HFFc6 (cell line): ENCODE measurements around the gene CHMP6. TPM values are rescaled to one million over a fixed set of nuclear protein-coding genes. Genes with fewer than 3 reads are reported as not detected.

ENCODE experiments used
- DNase-seq: peaks from one replicate; pipeline ENCODE4 v3.0.0-alpha.2; 2018
- H3K27ac Mint-ChIP-seq: 2 replicates; pipeline ENCODE4 v1.8.0; 2020; ENCODE audit warnings: mild to moderate bottlenecking, mixed read lengths
- H3K27me3 Mint-ChIP-seq: 2 replicates; pipeline ENCODE4 v1.8.0; 2021; ENCODE audit warnings: mild to moderate bottlenecking, moderate library complexity, mixed read lengths; ENCODE audit not compliant: insufficient read depth
- H3K36me3 Mint-ChIP-seq: 2 replicates; pipeline ENCODE4 v1.8.0; 2021; ENCODE audit warnings: low read depth, mixed read lengths
- H3K4me1 Mint-ChIP-seq: 2 replicates; pipeline ENCODE4 v1.8.0; 2020; ENCODE audit warnings: low read depth, mixed read lengths
- H3K4me3 Mint-ChIP-seq: 2 replicates; pipeline ENCODE4 v1.8.0; 2020; ENCODE audit warnings: mild to moderate bottlenecking, moderate library complexity, mixed read lengths
- H3K9me3 Mint-ChIP-seq: 2 replicates; pipeline ENCODE4 v1.8.0; 2020; ENCODE audit warnings: mild to moderate bottlenecking, mixed read lengths
- CTCF ChIP-seq: fragments of 200-600 bp; sonication (generic); IDR thresholded peaks from 2 replicates; pipeline ENCODE4 v1.5.0; 2021; ENCODE audit warnings: antibody characterized with exemption, mild to moderate bottlenecking
- total RNA-seq, 6 experiments: library from RNA; stranded (reverse); fragmentation: NEBNext Ultra II Directional; extraction: Animal tissue kit (Norgen Biotek cat#: 25700); gene quantifications; 2 replicates in 1 of 6; 3 replicates in 5 of 6; pipeline ENCODE4 v1.2.3, GENCODE V29; 2021

Gene CHMP6
- total RNA-seq, 6 experiments from 2014 or later, result 27.6 to 38.5 (median 31.5) TPM

GRCh38 chr17:80946449-80946848, 45.2 kb upstream of the CHMP6 start:
- no peak for DNase-seq
- no peak overlapping the region for H3K27ac Mint-ChIP-seq
- peaks cover 26% of the 10 kb centered on the region for H3K36me3 Mint-ChIP-seq
- no peaks in the 10 kb centered on the region for H3K9me3 Mint-ChIP-seq
- no peak overlapping the region for H3K4me3 Mint-ChIP-seq
- H3K4me1 Mint-ChIP-seq, result peaks cover 7% of the 10 kb centered on the region
- peaks cover 3% of the 10 kb centered on the region; the same call in 1 of the 2 replicates for H3K27me3 Mint-ChIP-seq
- no peak for TF ChIP-seq CTCF

- no peaks in the 10 kb centered on the region for H3K9me3 Mint-ChIP-seq
- H3K36me3 Mint-ChIP-seq, result peaks cover 23% of the 10 kb centered on the region
Measured at GRCh38 chr17:80947200-80947940, 44.3 kb upstream of the CHMP6 start.

DNA sequence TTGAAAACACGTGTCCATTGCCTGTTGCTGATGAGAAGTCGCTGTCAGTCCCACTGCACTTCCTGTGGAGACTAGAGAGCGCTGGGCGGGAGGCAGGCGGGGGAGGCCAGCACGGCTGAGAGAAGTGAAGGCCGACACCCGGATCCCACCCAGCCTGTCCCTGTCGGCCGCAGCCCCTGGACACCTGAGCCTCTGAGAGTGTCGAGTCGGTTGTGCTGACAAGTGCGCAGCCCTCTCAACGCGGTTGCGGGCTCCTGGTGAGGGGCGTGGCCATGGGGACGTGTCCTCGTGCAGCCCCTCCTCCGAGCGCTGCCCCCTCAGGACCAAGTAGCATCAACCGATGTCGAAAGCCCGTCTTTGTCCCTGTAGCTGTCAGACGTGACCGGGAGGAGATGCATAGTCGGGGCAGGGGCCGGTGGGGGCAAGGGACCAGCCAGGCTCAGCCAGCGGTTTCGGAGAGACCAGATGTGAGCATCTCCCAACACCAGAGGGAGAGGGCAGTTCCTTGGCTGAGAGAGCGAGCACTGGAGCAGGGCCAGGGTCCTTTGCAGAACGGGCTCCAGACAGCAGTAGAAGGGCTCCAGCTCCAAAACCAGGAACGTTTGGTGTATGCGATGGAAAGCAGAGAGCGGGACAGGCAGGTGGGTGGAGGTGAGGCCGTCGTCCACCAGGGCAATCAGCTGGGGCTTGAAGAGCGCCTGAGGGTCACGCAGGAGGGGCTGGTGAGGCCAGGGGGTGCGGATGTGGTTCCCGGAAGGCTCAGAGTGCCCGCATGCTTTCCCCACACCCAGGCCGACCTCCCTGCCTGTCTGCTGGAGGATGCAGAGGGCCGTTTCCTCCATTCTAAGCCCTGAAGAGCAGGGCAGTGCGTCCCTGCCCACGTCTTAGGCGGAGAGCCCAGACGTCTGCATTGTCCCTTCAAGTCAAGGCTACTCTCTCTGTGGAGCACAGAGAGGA, 43.3 kb upstream of the CHMP6 start:
- H3K27ac Mint-ChIP-seq, result no peak overlapping the region
- TF ChIP-seq CTCF, result no peak

More at GRCh38 chr17:80947200-80947940, 44.3 kb upstream of the CHMP6 start:
- H3K4me1 Mint-ChIP-seq, result peaks cover 3% of the 10 kb centered on the region
- no peak for DNase-seq
- no peak overlapping the region for H3K27ac Mint-ChIP-seq
- H3K27me3 Mint-ChIP-seq, result no peaks in the 10 kb centered on the region
- H3K4me3 Mint-ChIP-seq, result no peak overlapping the region
- no peak for TF ChIP-seq CTCF

DNA sequence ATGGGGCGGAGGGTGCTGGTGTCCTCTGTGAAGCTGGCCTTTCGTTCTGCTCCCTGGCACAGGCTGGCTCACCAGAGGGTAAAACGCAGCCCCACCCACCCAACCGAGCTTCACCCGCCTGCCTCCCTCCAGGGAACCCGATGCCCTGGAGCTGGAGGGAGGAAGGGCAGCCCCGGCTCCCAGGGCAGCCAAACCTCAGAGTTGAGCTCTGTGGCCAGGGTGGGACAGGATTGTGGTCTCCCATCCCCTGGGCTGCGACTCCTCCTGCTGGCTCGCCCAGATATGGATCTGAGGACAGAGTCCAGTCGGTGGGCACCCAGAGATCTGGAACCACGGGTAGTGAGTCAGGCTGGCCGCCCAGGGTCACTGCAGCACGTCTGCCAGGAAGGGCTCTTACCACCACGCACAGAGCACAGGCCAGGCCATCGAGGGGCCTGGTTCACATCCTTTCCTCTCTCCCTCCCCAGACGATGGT, 42.6 kb upstream of the CHMP6 start:
- peaks cover 20% of the 10 kb centered on the region for H3K36me3 Mint-ChIP-seq
- no peak for TF ChIP-seq CTCF
- no peaks in the 10 kb centered on the region for H3K9me3 Mint-ChIP-seq
- DNase-seq, result no peak
- no peak overlapping the region for H3K4me3 Mint-ChIP-seq
- H3K27me3 Mint-ChIP-seq, result no peaks in the 10 kb centered on the region
- H3K4me1 Mint-ChIP-seq, result no peaks in the 10 kb centered on the region
- no peak overlapping the region for H3K27ac Mint-ChIP-seq

More for the DNA sequence above, 43.3 kb upstream of the CHMP6 start:
- no peaks in the 10 kb centered on the region for H3K4me1 Mint-ChIP-seq
- no peaks in the 10 kb centered on the region for H3K27me3 Mint-ChIP-seq
- DNase-seq, result no peak
- no peaks in the 10 kb centered on the region for H3K9me3 Mint-ChIP-seq
- H3K36me3 Mint-ChIP-seq, result peaks cover 20% of the 10 kb centered on the region
- H3K4me3 Mint-ChIP-seq, result no peak overlapping the region

DNA sequence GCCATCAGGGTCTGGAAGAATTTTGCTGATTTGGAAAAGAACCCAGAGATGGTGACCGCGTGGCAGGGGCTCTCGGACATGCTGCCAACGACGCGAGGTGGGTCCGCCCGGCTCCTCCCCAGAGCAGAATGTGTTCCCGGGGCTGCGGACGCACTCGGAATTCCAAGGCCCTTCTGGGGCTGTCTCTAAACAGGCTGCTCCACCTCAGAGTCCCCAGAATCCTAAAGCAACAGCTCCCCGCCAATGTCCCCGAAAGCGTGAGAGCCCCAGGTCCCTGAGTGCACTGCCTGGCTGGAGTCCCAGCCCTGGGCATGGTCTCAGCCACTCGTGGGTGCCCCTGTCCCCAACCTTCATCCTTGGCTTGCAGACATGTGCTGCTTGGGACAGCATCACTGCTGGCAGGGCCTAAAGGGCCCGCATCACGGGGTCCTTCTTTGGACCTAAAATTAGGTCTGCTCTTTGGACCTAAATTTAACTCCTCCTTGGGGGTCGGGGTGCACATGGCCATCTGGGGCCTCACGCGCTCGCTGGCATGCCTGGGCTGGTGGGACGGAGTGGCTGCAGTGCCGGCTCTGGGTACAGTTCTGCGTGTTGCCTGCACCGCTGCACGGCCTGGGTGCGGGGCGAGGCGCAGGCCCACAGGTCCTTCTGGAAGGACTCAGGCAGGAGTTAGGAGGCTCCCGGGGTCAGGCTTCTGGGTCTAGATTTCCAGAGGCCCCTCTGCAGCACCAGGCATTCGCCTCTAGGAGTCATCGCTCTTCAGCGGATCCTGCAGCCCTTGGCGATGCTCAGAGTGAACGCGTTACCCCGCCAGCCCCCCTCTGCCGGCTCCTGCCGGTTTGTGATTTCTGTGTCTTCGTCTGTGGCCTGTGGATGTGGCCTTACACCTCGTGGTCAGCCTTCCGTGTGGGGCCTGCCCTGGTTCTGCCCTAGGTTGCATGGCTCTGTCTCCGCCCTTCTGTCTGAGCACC, 41.9 kb upstream of the CHMP6 start:
- Mint-ChIP-seq H3K36me3 (peaks cover 20% of the 10 kb centered on the region), H3K27ac (no peak overlapping the region), H3K4me1 (no peaks in the 10 kb centered on the region), H3K4me3 (no peak overlapping the region), H3K27me3 (no peaks in the 10 kb centered on the region), H3K9me3 (no peaks in the 10 kb centered on the region)
- no peak; the same call in 1 of the 2 replicates for TF ChIP-seq CTCF
- DNase-seq, result no peak
